Esophagus muscularis mucosa (tissue), 4 donors: Measurements from ENCODE around the gene EXOSC5. TPM values are rescaled to one million over a fixed set of nuclear protein-coding genes. Genes with fewer than 3 reads are reported as not detected.
A peak's percentile ranks its signal among the peaks of the same experiment; 100 is the strongest.

Experiments used
- DNase-seq: peaks from one replicate; pipeline ENCODE4 v3.0.0-alpha.2; 2017; ENCODE audit errors: extremely low spot score
- H3K27ac ChIP-seq, 4 donors: fragments of 200-600 bp; sonication (generic); replicated peaks in 1 of 4; 1 replicate in 3 of 4; 2 replicates in 1 of 4; pipeline ENCODE4 v1.5.1; 2016 to 2019; ENCODE audit warnings: mild to moderate bottlenecking in 1 of 4
- H3K27me3 ChIP-seq, 4 donors: fragments of 200-600 bp; sonication (generic); one replicate each; pipeline versions ENCODE4 v1.5.1 to v1.6.0; 2016 to 2019
- H3K36me3 ChIP-seq, 4 donors: fragments of 200-600 bp; sonication (generic); one replicate each; pipeline ENCODE4 v1.5.1; 2016 to 2019
- H3K4me1 ChIP-seq, 4 donors: fragments of 200-600 bp; sonication (generic); one replicate each; pipeline ENCODE4 v1.5.1; 2016 to 2019
- H3K4me3 ChIP-seq, 4 donors: fragments of 200-600 bp; sonication (generic); 1 replicate in 2 of 4; 2 replicates in 2 of 4; pipeline ENCODE4 v1.5.1; 2016 to 2019; ENCODE audit warnings: mild to moderate bottlenecking in 4 of 4, moderate library complexity in 1 of 4
- H3K9me3 ChIP-seq, 4 donors: fragments of 200-600 bp; sonication (generic); 1 replicate in 3 of 4; 2 replicates in 1 of 4; pipeline ENCODE4 v1.5.1; 2016 to 2019
- EP300 ChIP-seq: sonication (generic); formaldehyde crosslinking; IDR thresholded peaks from one replicate; pipeline ENCODE4 v1.6.1; 2017; ENCODE audit warnings: antibody characterized with exemption
- POLR2A ChIP-seq: fragments of 450-650 bp; IDR thresholded peaks from one replicate; pipeline ENCODE4 v1.6.1; 2017; ENCODE audit warnings: antibody characterized with exemption, moderate library complexity, mild to moderate bottlenecking, low read depth
- POLR2AphosphoS5 ChIP-seq, 2 donors: sonication (generic); formaldehyde crosslinking; IDR thresholded peaks; one replicate each; pipeline ENCODE4 v1.6.1; 2017; ENCODE audit warnings: antibody characterized with exemption in 2 of 2
- whole genome bisulfite sequencing: methylation state at CpG from one replicate; pipeline ENCODE4 v1.1.5; 2018; 5-methylcytosine and 5-hydroxymethylcytosine counted together
- intact Hi-C: fragments of 100-400 bp; cut with DNase I; formaldehyde crosslinking; loops from one replicate; pipeline ENCODE4 v1.15.1; 2023
- total RNA-seq, 4 donors: library from RNA; depleted of rRNA; stranded (reverse); fragments of >200 nt; gene quantifications; one replicate each; pipeline versions ENCODE4 v1.1.0 to v1.2.1, GENCODE V29; 2016
- TF ChIP-seq, protein P1 (sequence below), 3 experiments: fragments of 200-600 bp in 2 of 3; fragments of 450-650 bp in 1 of 3; sonication (generic) in 2 of 3; IDR thresholded peaks; one replicate each; pipeline ENCODE4 v1.5.1; 2017 to 2019; ENCODE audit warnings: antibody characterized with exemption in 3 of 3, mild to moderate bottlenecking in 2 of 3, moderate library complexity in 1 of 3

EXOSC5 gene
- total RNA-seq, 4 donors from 2014 or later: 11.2 to 15.2 (median 13.2) TPM

DNA sequence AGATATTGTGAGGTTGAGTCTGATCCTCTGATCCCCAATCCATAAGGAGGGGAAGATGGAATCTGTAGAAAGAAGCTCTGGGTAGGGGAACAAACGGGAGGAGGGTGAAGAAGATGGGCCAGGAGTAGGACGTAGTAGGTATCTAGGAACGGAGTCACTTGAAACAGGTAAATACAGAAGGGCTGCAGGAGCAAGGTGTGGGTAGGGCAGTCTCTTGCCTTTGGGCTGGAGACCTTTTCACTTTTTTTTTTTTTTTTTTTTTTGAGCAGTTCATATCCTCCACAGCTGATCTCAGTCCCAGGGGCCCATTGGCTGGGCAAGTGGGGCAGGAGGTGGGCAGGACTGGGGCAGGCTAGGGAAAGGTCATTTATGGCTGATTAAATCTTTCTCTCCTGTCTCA, 1.9 kb upstream of the EXOSC5 start:
- no peaks in the 10 kb centered on the region for H3K27me3 ChIP-seq
- H3K27ac ChIP-seq: no peak overlapping the region
- H3K9me3 ChIP-seq: no peaks in the 10 kb centered on the region
- WGBS: 85% methylated on average over 3 of the region's 3 CpGs
- H3K4me3 ChIP-seq: peak overlapping the region in 3 of 4 donors; percentile 82 to 94 (median 92)
- H3K36me3 ChIP-seq: peaks cover 0 to 21% (median 2%) of the 10 kb centered on the region in 4 donors
- peaks cover 40 to 59% (median 52%) of the 10 kb centered on the region in 4 donors for H3K4me1 ChIP-seq
- TF ChIP-seq, protein P1, sequence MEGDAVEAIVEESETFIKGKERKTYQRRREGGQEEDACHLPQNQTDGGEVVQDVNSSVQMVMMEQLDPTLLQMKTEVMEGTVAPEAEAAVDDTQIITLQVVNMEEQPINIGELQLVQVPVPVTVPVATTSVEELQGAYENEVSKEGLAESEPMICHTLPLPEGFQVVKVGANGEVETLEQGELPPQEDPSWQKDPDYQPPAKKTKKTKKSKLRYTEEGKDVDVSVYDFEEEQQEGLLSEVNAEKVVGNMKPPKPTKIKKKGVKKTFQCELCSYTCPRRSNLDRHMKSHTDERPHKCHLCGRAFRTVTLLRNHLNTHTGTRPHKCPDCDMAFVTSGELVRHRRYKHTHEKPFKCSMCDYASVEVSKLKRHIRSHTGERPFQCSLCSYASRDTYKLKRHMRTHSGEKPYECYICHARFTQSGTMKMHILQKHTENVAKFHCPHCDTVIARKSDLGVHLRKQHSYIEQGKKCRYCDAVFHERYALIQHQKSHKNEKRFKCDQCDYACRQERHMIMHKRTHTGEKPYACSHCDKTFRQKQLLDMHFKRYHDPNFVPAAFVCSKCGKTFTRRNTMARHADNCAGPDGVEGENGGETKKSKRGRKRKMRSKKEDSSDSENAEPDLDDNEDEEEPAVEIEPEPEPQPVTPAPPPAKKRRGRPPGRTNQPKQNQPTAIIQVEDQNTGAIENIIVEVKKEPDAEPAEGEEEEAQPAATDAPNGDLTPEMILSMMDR (IDR thresholded peaks at IDR 0.05): no peak
- no peak for TF ChIP-seq POLR2A
- TF ChIP-seq POLR2AphosphoS5 (IDR thresholded peaks at IDR 0.05): no peak
- no peak for TF ChIP-seq EP300
- intact Hi-C loops: loop anchor here (5.0 kb wide), 1 partner anchor 38 kb away; the partner anchor contains the start of gene DMAC2
- DNase-seq: no peak

DNA sequence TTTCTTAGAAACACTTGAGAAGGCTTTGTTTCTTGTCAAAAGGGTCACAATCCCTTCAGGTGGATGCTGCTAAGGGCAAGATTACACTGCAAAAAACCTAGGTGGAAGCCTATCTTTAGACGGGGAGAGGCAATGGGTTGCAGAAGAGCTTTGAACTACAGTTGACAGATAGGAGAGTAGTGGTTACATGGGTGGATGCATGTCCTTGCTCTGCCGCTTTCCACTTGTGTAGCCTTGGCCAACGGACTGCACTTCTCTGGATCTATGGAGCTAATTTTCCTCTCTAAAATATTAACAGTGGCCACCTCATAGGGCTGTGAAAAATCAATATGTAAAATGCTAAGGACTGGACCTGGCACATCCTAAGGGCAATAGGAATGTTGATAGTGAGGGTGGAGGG, 1.4 kb upstream of the EXOSC5 start:
- Histone ChIP-seq H3K9me3 (no peaks in the 10 kb centered on the region), H3K27ac (peak overlapping the region in 1 of 4 donors; percentile 94), H3K36me3 (peaks cover 0 to 25% (median 2%) of the 10 kb centered on the region in 4 donors), H3K4me3 (peak overlapping the region; percentile 78 to 94 (median 87)), H3K27me3 (no peaks in the 10 kb centered on the region), H3K4me1 (peaks cover 35 to 57% (median 51%) of the 10 kb centered on the region in 4 donors)
- intact Hi-C loops: loop anchor here (5.0 kb wide), 1 partner anchor 39 kb away; the partner anchor contains the start of gene DMAC2
- TF ChIP-seq, protein P1 (IDR thresholded peaks at IDR 0.05): no peak
- TF ChIP-seq EP300 (no peak), POLR2A (no peak), POLR2AphosphoS5 (IDR thresholded peaks at IDR 0.05) (no peak)
- DNase-seq: no peak
- WGBS: 60% methylated on average over 3 of the region's 3 CpGs

DNA sequence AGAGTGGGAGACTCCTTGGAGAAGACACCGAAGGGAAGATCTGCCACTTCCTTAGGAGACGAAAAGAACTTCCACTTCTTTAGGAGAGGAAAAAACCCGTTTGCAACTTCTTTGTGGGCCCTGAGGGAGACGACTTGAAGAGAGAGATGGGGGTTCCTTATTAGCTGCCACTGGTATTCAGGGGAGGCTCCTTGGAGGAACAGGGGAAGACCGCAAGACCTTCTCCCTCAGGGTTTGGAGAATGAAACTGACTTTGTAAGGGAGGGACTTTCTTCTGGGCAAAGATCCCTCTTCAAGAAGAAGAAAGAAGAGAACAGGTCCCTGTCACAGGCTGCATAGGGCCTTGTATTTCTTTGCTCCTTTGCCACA, 875 bp upstream of the EXOSC5 start:
- H3K4me3 ChIP-seq: peak overlapping the region; percentile 78 to 94 (median 87)
- peak overlapping the region; percentile 86 to 94 (median 88) for H3K27ac ChIP-seq
- peaks cover 0 to 24% (median under 1%) of the 10 kb centered on the region in 4 donors for H3K36me3 ChIP-seq
- H3K9me3 ChIP-seq: no peaks in the 10 kb centered on the region
- WGBS: 0% methylated on average over 5 of the region's 5 CpGs
- no peak for TF ChIP-seq POLR2AphosphoS5 (IDR thresholded peaks at IDR 0.05)
- DNase-seq: no peak
- H3K4me1 ChIP-seq: peaks cover 30 to 53% (median 45%) of the 10 kb centered on the region in 4 donors
- intact Hi-C loops: loop anchor here (5.0 kb wide), 1 partner anchor 39 kb away; the partner anchor contains the start of gene DMAC2
- no peaks in the 10 kb centered on the region for H3K27me3 ChIP-seq

DNA sequence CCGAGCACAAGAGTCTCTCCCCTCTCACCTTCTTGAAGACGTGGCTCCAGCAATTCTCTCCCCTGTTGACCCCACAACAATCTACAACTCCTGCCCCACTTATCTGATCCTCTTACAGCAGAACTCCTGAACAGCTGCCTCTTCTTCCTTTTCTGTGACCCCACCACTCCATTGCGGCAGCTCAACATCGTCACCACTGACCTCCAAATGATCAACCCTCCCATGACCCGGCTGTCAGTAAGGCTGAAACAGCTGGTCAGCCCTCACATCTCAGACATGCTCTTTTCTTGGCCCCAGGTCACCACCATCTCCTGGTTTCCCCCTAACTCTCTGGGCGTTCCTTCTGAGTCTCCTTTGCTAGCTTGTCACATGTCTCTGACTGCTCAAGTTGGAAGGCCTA, 1.8 kb downstream of the EXOSC5 start:
- TF ChIP-seq, protein P1 (IDR thresholded peaks at IDR 0.05): no peak
- TF ChIP-seq POLR2AphosphoS5 (IDR thresholded peaks at IDR 0.05): no peak
- TF ChIP-seq EP300: no peak
- TF ChIP-seq POLR2A: no peak
- H3K9me3 ChIP-seq: no peaks in the 10 kb centered on the region
- WGBS: 66% methylated on average over 6 of the region's 6 CpGs
- DNase-seq: no peak
- H3K4me3 ChIP-seq: no peak overlapping the region
- H3K27me3 ChIP-seq: no peaks in the 10 kb centered on the region
- peaks cover 7 to 26% (median 18%) of the 10 kb centered on the region in 4 donors for H3K36me3 ChIP-seq
- intact Hi-C loops: loop anchor here (5.0 kb wide), 1 partner anchor 42 kb away; the partner anchor contains the start of gene DMAC2
- no peak overlapping the region for H3K27ac ChIP-seq
- peaks cover 18 to 43% (median 38%) of the 10 kb centered on the region in 4 donors for H3K4me1 ChIP-seq

DNA sequence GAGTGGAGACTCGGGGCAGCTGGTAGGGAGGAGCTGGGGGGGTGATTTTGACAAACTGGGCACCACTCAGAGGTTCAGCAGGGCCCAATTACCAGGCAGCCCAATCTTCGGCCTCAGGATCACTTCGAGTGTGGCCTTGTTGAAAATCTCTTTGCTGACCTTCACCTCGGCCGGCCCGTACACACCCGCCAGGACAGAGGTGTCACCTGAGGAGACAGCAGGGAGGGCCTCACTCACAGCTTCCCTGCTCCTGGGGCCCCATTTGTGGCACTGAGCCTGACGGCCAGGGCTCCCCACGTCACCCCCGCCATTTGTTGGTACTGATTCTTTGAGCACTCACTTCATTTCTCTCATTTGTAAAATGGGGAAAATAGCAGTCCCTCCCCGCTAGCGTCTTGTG, 4.4 kb downstream of the EXOSC5 start:
- intact Hi-C loops: no loop called here
- DNase-seq: no peak
- H3K4me3 ChIP-seq: no peak overlapping the region
- H3K36me3 ChIP-seq: peaks cover 11 to 52% (median 36%) of the 10 kb centered on the region in 4 donors
- WGBS: 79% methylated on average over 12 of the region's 12 CpGs
- peaks cover 6 to 22% (median 18%) of the 10 kb centered on the region in 4 donors for H3K4me1 ChIP-seq
- H3K9me3 ChIP-seq: no peaks in the 10 kb centered on the region
- TF ChIP-seq POLR2AphosphoS5 (IDR thresholded peaks at IDR 0.05) (no peak), EP300 (no peak), POLR2A (no peak)
- TF ChIP-seq, protein P1 (IDR thresholded peaks at IDR 0.05): no peak
- H3K27ac ChIP-seq: no peak overlapping the region
- H3K27me3 ChIP-seq: no peaks in the 10 kb centered on the region
